ENCODE measurements around the gene NEAT1. TPM values are rescaled to one million over a fixed set of nuclear protein-coding genes. Genes with fewer than 3 reads are reported as not detected.

Gene NEAT1
- total and polyA plus RNA-seq, 9 of the 15 experiments (the other 6 are each of a cell fraction or from before 2014, with no cell fraction given), result 20.1 to 389 (median 62.8) TPM

DNA sequence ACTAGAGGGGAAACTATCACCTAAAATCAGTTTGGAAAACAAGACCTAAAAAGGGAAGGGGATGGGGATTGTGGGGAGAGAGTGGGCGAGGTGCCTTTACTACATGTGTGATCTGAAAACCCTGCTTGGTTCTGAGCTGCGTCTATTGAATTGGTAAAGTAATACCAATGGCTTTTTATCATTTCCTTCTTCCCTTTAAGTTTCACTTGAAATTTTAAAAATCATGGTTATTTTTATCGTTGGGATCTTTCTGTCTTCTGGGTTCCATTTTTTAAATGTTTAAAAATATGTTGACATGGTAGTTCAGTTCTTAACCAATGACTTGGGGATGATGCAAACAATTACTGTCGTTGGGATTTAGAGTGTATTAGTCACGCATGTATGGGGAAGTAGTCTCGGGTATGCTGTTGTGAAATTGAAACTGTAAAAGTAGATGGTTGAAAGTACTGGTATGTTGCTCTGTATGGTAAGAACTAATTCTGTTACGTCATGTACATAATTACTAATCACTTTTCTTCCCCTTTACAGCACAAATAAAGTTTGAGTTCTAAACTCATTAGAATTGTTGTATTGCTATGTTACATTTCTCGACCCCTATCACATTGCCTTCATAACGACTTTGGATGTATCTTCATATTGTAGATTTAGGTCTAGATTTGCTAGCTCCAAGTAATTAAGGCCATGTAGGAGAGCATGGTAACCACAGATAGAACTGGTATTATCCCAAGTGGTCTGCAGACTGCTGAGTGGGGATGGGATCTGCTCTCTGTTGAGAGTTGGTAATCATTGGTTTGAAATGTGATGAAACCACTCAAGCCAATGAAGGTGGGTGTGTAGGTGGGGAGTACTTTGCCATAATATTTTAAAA, 3.6 kb downstream of the NEAT1 start (continued):
- TF ChIP-seq SAFB (IDR thresholded peaks at IDR 0.05; ENCODE audit: borderline replicate concordance, low read depth, low read length) (no peak), PTBP1 (IDR thresholded peaks at IDR 0.05; ENCODE audit: low read depth, low read length) (no peak), NFE2 (IDR thresholded peaks at IDR 0.05; ENCODE audit: low read depth) (no peak; the same call in 1 of the 2 replicates), HOXB6 (CRISPR knock-in tag; IDR thresholded peaks at IDR 0.05; ENCODE audit: borderline replicate concordance) (no peak; the same call in 1 of the 2 replicates), NUFIP1 (IDR thresholded peaks at IDR 0.05; ENCODE audit: partially characterized antibody) (no peak), TEAD1 (CRISPR knock-in tag; IDR thresholded peaks at IDR 0.05) (no peak), PHF8 (IDR thresholded peaks at IDR 0.05; ENCODE audit: borderline replicate concordance, low read length) (no peak), ERF (CRISPR knock-in tag; IDR thresholded peaks at IDR 0.05) (peak; percentile 14; the same call in 1 of the 2 replicates), ZFX (CRISPR knock-in tag; IDR thresholded peaks at IDR 0.05) (no peak), HIVEP1 (CRISPR knock-in tag; IDR thresholded peaks at IDR 0.05) (no peak), ZNF146 (CRISPR knock-in tag; IDR thresholded peaks at IDR 0.05; ENCODE audit: unreplicated experiment) (no peak)
- TF ChIP-seq, protein P1, sequence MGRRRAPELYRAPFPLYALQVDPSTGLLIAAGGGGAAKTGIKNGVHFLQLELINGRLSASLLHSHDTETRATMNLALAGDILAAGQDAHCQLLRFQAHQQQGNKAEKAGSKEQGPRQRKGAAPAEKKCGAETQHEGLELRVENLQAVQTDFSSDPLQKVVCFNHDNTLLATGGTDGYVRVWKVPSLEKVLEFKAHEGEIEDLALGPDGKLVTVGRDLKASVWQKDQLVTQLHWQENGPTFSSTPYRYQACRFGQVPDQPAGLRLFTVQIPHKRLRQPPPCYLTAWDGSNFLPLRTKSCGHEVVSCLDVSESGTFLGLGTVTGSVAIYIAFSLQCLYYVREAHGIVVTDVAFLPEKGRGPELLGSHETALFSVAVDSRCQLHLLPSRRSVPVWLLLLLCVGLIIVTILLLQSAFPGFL (CRISPR knock-in tag; IDR thresholded peaks at IDR 0.05), result 0 out of 2 replicates have a peak, but pooled peaks have one; percentile 29
- TF ChIP-seq, protein P2, sequence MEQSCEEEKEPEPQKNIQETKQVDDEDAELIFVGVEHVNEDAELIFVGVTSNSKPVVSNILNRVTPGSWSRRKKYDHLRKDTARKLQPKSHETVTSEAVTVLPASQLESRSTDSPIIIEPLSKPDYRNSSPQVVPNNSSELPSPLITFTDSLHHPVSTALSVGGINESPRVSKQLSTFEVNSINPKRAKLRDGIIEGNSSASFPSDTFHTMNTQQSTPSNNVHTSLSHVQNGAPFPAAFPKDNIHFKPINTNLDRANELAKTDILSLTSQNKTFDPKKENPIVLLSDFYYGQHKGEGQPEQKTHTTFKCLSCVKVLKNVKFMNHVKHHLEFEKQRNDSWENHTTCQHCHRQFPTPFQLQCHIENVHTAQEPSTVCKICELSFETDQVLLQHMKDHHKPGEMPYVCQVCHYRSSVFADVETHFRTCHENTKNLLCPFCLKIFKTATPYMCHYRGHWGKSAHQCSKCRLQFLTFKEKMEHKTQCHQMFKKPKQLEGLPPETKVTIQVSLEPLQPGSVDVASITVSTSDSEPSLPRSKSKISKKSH (CRISPR knock-in tag; IDR thresholded peaks at IDR 0.05), result no peak
- TF ChIP-seq, protein P3, sequence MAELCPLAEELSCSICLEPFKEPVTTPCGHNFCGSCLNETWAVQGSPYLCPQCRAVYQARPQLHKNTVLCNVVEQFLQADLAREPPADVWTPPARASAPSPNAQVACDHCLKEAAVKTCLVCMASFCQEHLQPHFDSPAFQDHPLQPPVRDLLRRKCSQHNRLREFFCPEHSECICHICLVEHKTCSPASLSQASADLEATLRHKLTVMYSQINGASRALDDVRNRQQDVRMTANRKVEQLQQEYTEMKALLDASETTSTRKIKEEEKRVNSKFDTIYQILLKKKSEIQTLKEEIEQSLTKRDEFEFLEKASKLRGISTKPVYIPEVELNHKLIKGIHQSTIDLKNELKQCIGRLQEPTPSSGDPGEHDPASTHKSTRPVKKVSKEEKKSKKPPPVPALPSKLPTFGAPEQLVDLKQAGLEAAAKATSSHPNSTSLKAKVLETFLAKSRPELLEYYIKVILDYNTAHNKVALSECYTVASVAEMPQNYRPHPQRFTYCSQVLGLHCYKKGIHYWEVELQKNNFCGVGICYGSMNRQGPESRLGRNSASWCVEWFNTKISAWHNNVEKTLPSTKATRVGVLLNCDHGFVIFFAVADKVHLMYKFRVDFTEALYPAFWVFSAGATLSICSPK (IDR thresholded peaks at IDR 0.05; ENCODE audit: borderline replicate concordance), result no peak
- TF ChIP-seq, protein P4, sequence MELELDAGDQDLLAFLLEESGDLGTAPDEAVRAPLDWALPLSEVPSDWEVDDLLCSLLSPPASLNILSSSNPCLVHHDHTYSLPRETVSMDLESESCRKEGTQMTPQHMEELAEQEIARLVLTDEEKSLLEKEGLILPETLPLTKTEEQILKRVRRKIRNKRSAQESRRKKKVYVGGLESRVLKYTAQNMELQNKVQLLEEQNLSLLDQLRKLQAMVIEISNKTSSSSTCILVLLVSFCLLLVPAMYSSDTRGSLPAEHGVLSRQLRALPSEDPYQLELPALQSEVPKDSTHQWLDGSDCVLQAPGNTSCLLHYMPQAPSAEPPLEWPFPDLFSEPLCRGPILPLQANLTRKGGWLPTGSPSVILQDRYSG (tag; conservative IDR thresholded peaks at IDR 0.05; ENCODE audit: low read depth), result no peak

All from K562 (cell line).